LHCN-M2 (cell line): ENCODE results near the gene TEX22. TPM values are rescaled to one million over a fixed set of nuclear protein-coding genes. Genes with fewer than 3 reads are reported as not detected.

Experiments
- DNase-seq: peaks from one replicate; pipeline ENCODE4 v3.0.0-alpha.2; 2012; ENCODE audit warnings: low read depth
- total RNA-seq: library from RNA; depleted of rRNA; stranded (reverse); fragments of >200 nt; gene quantifications from 2 replicates; pipeline ENCODE4 v1.2.3, GENCODE V29; 2014

The TEX22 gene
- total RNA-seq, 1 experiment from 2014 or later = 0.06 TPM

DNA sequence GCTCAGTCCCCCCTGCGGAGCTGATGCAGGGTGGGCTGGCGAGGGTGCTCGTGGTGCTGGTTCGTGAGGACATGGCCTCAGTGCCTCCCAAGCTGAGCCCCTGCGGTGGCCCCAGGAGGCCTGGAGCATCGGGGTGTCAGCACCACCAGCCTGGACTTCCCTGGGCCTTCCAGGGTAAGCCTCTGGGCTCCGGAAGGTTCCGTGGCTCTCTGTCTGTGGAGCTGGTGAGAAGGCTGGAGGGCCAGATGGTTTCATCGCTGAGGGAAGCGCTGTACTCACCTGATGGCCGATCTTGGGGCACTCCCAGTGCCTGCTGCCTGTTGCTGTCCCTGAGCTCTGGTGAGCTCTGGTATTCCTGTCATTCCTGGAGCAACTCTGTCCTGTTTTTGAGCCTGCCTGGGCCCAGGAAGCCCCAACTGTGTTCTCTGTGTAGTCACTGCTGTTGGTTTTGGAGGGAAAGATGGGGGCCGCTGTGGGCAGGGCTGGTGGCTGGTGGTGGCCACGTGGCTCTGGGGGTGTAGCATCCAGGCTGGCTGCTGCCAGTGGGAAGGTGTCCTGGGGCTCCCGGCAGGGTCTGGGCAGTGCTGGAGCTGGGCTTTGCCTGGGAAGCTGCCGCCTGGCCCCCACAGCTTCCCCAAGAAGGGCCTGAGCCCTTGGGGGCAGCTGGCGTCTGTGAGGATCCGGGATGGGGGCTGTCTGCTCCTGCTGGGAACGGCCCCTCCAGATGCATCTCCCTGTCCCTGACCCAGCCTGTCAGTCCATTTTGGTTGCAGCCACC, 39.6 kb downstream of the TEX22 start:
- no peak for DNase-seq

DNA sequence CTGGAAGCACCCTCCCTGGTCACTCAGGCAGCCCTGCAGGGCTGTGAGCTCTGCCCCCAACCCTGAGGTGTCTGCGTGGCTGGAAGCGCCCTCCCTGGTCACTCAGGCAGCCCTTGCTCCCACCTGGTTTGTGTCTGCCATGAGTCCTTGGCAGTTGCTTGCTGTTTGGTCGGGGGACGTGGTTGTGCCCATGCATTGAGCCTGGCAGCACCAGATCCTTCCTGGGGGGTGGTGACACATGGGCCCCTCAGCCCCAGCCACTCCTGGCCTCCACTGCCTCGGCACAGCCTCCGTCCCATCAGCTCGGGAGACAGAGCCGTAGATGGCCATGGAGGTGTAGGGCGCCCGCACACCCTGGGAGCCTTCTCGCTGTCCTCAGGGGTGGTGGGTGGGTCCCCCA, 40.8 kb downstream of the TEX22 start:
- no peak for DNase-seq

DNA sequence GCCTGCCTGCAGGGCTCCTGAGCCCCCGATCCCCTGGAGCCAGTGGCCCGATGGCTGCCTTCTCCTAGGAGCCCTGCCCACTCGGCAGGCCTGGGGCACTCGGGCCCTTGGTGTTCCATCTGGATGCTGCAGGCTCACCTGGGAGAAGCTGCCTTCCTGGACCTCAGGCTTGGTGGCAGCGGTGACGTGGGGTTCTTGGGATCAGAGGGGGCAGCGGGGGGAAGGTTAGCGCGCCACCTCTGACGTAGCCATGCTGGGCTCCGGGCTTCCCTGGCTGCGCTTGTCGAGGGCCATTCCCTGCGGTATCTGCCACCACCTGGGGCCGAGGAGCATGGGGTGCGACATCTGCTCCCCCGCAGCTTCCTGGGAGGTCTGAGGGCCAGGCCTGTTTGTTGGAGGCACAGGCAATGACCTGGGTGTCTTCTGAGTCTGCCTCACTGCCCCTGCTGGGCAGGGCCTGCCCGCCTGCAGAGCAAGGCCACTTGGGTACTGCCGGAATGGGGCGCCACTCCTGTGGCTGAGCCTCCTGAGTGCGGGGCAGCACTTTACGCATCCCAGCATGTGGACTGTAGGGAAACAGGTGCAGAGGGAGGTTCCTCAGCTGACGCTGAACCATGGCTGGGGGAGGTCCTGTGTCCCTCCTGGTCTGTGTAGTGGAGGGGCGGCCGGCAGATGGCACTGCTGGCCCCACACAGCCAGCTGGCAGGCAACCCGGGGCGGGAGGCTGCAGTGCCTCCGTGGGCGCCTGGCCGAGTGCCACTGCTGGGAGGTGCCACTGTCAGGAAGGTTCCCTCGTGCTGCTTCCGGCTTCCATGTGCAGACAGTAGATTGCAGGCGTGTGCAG, 41.6 kb downstream of the TEX22 start:
- DNase-seq = peak; percentile 26

DNA sequence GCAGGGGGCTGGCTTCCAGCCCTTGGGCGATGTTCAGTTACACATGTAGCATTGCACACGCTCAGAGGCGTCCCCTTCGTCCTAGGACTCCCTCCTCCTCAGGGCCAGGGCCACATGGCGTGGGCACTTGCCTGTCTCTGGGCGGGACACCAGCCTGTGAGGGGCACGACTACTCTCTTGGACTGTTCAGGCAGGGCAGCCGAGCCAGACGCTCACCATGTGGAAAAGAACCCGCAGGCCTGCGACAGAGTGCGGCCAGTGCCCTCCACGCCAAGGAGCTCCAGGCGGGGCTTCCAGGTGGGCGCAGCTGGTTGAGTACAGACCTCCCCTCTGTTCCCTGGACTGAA, 42.2 kb downstream of the TEX22 start:
- no peak for DNase-seq

DNA sequence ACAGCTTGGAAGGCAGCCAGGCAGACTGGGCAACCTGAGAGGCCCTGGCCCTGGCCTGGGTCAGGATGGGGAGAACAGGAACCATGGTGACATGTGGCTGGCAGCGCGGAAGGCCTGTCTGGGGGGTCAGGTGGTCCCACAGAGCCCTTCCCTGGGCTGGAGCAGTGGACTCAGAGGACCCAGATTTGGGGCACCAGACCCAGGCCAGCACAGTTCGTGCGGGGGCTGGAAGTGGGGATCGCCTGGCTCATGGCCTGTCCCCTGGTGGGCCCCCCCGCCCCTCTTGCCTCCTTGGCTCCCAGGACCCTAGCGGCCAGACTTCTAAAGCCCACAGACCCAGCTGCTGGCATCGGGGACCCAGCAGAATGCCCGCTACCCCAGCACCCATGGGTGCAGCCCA, 42.7 kb downstream of the TEX22 start:
- DNase-seq = no peak

DNA sequence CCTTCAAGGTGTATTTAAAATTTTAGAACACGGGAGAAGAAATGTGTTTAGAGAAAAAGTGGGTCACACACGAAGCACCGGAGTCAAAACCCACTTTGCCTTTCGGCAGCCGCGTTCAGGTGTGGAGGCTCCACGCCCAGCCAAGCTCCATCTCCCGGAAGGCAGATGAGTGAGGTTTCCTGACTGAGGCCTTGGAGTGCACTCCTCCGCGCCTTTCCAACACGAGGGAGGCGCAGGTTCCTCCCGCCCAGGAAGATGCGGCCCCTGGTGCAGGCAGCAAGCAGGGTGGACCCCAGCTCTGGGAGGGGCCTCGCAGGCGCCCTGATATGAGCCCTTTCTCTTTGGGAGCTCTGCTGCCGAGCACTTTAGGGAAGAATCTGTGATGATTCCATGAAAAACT, 43.8 kb downstream of the TEX22 start:
- DNase-seq = no peak

DNA sequence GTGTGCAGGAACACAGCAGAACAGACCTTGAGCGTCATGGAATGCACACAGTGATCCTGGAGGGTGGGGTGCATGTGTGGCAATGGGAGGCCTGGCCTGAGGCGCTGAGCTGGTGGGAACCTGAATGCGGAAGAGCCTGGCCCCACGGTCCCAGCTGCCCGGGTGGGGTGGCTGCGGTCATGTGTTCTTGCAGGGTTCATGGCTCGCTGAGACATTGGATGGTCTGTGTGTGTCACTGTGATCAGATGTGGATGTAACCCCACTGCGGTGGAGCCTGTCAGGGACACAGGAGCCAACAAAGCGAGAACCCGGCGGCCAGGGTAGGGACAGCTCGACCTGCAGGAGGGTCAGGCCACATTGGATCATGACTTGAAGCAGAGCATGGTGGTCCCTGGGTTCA, 44.5 kb downstream of the TEX22 start:
- no peak for DNase-seq

DNA sequence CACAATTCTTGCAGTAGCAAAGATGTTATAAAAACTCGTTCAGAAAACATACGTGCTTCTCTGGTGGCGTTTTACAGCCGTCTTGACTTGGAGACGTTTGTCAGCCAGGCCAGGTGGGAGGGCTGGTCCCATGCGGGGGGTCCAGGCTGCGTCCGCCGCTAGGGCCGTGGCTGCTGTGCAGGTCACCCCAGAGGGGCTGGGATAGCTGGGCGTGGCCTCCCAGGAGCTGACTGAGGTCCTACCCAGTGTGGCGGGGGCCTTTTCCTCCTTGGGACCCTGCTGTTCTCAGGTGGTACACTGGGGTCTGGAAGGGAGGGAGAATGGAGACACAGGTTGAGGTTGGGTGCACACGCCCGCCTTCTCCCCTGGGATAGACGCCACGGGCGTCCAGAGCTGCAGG, 46.5 kb downstream of the TEX22 start:
- DNase-seq = no peak

DNA sequence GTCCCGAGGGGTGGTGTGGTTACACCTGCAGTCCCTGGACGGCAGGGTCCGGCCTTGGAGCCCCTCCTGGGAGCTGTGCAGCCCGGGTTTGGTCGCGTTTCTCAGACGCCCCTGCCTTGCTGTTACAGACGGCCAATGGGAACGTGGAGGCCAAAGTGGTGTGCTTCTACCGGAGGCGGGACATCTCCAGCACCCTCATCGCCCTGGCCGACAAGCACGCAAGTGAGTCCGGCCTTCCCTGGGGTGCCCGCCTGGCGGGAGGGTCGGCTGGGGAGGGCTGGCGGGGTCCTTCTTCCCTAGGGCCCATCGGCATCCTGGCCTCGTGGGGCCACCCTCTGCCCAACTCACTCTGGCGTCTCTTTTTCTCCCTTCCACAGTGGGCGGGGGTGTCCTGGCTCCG, 47.0 kb downstream of the TEX22 start:
- no peak for DNase-seq

DNA sequence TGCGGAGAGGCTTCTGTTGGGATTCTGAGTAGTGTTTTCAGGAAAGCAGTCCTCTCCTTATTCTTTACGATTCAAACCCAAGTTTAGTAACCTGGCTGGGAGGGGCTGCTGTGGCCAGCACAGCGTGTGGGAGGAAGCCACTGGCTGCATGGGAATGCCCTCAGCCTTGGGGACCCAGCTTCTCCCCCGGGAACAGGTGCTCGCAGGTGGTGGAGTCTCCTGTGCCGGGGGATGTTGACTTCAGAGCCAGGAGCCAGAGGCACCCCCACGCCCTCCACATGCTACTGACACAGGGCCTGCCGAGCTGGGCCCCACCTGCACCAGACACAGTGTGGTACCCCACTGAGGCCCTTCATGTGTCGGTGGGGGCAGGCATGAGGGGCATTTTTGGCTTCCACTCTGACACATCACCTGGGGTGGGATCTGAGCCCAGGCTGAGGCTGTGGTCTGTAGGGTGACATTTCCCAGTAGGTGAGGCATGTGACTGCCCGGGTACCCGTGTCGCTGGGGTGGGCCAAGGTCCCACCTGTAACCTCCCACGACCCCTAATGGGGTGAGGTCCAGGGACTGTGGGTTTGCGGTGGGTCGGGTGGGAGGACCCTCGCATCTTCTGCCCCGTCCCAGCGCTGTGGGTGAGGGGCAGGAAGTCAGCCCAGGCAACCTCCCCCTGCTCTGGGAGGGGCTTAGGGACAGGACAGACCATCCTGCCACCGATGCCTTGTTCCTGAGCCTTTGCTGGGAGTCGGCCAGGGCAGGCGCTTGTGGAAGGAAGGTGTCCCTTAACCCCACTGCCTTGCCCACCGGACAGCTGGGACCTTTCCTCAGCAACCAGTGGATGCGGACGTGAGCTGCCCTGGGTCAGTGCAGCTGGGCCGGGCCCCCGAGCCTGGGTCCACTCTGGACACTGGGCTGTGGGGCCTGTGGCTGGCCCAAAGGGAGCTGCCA, 47.8 kb downstream of the TEX22 start:
- DNase-seq = no peak

DNA sequence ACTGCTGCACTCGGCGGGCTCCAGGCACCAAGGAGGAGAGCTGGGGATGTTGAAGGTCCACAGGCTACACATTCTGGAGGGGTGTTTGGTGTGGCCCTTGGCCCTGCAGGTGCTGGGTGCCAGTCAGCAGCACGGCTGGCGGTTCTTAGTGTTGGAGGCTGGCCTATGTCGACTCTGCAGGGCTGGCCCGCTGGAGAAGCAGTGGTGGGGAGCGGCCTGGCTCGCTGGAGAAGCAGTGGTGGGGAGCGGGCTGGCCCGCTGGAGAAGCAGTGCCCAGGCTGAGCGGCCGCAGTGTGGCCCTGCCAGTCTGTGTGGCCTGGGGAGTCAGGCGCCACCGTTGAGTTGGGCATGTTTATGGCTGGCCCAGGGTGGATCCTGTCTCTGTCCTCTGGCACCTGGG, 48.6 kb downstream of the TEX22 start:
- DNase-seq = no peak

DNA sequence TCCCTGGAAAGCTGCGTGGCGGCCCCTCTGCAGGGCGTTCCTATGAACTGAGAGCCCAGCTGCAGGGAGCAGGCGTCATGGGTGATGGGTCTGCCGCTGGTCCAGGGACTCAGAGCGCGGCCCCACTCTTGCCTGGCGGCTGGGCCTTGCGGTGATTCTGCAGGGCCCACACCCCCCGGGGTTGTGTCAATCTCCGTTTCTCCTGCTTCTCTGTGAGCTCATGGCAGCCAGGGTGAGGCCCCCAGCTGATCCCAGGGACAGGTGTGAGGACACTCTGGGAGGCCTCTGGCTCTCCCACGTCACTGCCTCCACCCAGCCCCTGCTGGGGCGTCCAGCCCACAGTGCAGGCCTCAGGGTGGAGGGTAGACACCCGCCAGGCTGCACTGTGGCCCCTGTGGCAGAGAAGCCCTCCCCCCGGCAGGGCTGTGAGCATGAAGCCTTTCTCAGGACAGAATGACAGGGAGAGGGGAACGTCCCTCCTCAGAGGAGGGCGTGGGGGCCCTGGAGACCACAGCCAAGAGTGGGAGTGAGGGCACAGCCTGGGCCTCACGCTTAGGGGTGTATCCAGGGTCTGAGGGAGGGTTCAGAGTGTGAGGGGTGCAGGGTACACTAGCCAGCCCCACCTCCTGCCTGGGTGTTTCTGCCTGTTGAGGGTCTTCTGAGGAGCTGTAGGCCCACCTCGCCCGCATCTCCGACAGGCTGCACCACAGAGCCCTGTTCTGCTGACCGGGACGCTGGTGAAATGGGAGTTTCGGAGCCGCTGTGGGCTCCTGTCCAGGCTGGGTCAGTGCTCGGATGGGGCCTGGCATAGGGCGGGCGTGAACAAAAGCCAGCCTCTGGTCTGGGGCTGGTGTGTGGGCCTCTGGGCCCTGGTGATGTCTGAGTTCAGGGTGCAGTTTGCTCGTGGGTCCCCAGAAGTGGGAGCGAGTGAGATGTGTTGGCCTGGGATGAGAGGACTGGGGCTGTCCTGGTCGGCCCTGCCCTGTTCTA, 49.6 kb downstream of the TEX22 start:
- DNase-seq = no peak

DNA sequence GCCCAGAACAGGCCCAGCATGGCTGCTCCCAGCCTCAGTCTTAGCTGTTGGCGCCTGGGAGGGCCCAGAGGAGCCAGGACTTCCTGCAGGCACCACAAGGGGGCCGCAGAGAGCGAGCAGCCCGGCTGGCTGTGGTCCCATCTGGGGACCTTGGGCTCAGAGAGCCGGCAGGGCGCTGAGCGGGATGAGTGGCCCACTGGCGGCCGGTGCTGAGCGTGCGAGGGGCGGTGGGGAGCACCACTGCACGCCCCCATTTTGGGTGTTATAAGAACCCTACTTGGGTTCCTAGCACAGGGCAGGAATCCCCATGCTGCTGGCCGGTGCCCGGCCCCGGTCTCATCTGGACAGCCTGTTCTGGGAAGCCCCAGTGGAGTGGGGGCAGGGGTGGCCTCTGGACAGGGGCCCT, 50.4 kb downstream of the TEX22 start:
- DNase-seq = no peak

DNA sequence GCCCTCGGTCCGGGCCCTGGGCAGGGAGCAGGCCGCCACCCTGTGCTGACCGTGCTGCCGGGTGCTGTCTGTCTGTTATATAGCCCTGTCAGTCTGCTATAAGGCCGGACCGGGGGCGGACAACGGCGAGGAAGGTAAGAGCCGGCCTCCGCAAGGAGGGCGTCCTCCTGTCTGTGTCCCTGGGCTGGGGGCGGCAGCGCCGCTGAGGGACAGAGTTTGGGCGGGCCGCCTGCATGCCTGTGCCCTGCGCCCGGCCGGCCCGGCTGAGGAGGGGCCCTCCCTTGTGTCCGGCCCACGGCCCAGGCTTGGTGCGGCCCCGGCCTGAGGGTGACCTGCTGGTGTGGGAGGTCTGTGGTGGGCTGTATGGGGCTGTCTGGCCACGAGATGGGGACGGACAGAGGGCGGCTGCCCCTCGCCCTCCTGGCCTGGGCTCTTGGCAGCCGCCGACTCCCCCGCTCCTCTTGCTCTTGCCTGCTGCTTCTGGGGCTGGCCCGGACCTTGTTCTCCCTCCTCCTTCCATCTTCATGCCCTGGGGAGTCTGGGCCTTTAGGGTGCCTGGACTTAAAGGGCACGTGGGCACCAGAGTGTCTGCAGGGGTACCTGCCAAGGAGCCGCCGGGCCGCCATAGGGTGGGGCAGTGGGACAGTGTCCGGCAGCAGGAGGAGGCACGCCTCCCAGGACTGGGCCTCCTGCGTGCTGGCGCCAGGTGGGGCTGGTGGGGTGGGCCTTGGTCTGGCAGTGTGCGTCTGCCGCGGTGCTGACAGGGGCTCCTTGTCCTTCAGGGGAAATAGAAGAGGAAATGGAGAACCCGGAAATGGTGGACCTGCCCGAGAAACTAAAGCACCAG, 51.2 kb downstream of the TEX22 start:
- DNase-seq = no peak

DNA sequence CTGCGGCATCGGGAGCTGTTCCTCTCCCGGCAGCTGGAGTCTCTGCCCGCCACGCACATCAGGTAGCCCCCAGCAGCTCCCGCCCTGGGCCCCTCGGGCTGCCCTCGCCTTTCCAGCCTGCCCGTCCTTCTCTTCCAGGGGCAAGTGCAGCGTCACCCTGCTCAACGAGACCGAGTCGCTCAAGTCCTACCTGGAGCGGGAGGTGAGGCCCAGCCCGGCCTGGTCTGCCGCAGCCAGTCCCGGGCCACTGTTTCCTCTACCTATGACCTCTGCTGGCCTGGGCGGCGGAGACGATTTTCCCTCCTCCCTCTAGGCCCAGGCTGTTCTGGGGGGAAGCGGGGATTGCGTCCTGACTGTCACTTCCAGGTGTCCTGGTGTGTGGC, 51.8 kb downstream of the TEX22 start:
- DNase-seq = no peak

DNA sequence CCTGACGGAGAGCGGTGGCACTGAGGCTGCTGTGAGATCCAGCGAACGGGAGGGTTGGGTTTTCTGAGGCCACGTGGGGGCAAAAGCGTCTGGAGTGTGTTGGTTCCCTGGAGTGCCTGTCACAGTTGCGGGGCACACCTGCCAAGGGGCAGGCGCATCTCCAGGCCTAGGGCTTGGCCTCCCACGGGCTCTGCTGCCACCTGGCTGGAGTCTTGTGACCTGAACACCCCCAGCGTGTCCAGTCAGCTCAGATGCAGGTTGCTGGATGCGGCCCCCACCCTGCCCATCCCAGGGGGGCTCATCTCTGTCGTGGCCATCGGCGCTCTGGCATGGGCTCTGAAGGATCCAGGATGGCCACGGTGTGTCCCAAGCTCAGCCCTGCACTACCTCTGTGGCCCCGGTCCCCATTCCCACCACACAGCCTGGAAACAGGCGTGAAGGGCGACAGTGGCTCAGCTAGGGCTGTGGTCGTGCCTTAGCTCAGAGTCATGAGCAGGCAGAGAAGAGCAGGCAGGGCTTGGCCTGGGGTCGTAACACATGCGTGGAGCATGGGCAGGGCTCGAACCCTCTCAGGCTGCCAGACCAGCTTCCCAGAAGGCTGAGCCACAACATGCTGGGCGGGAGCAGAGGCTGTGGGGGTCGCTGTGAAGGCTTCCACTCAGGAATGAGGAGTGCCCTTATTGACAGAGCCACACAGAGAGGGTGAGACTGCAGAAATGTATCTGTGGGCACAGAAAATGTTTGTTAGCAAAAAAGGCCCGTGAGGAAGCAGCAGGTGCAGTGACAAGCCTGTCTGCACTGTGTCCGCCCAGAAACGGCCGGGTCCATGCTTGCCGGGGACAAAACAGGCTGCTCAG, 52.8 kb downstream of the TEX22 start:
- DNase-seq = no peak

DNA sequence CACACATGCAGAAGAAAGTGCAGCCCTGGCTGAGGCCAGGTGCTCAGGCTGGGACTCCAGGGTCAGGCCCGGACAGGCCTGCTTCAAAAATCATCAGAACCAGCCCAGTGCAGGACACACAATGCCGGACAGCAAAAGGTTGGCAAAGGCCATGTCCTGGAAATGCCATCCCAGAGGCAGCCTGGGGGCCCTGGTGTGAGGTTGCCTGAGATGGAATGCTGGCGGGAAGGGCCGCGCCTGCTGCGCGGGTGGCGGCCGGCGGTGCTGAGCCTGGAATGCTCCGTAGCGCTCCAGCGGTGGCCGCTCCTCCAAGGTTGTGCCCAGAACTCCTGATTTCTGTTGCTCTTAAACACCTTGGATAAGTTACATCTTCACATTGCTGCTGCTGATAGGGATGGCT, 54.6 kb downstream of the TEX22 start:
- DNase-seq = no peak

DNA sequence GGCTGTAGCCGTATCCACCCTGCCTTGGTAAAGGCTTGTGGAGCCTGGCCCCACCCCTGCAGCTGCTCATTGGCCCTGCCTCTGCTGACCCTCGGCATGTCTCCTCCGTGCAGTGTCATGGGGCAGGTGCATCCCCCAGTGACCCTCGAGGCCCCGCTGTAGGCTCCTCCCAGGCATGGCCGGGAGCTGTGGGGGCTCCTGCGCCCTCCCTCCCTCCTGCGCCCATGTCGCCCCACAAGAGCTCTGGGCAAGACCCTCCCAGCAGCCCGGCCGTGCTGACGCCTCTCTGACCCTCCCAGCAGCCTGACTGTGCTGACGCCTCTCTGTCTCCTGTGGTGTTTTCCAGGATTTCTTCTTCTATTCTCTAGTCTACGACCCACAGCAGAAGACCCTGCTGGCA, 55.5 kb downstream of the TEX22 start:
- DNase-seq = no peak

DNA sequence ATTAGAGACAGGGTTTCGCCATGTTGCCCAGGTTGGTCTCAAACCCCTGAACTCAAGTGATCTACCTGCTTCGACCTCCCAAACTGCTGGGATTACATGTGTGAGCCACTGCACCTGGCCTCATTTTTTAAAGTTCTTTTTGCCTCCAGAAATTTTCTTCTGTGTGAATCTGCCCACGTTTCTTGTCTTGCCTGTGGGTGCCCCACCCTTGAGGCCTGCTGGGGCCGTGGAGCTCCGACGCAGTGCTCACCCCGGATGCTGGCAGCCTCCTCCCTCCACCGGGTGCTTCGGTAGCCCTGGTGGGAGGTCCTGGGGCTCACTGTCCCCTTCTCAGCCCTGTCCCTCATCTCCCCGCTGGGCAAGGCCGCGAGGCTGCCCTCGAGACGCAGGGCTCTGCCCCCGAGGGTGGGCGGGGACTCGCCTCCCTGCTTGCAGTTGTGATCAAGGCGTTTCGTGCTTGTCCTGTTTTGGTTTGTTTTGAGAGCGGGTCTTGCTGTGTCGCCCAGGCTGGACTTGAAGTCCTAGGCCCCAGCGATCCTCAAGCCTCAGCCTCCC, 56.8 kb downstream of the TEX22 start:
- DNase-seq = no peak
